Placental epithelial cell (primary cell): ENCODE results near the gene C4B. TPM values are rescaled to one million over a fixed set of nuclear protein-coding genes. Genes with fewer than 3 reads are reported as not detected.

Experiments used
- small RNA-seq: library from RNA; depleted of rRNA; stranded (forward); fragments of <200 nt; gene quantifications from one replicate; pipeline ENCODE3, GENCODE V24; 2012
- total RNA-seq: library from RNA; depleted of rRNA; stranded (reverse); fragments of >200 nt; gene quantifications from 2 replicates; pipeline ENCODE4 v1.2.3, GENCODE V29; 2012

The C4B gene
- 4.2 and 6.3 TPM in 2 replicates for total RNA-seq

DNA sequence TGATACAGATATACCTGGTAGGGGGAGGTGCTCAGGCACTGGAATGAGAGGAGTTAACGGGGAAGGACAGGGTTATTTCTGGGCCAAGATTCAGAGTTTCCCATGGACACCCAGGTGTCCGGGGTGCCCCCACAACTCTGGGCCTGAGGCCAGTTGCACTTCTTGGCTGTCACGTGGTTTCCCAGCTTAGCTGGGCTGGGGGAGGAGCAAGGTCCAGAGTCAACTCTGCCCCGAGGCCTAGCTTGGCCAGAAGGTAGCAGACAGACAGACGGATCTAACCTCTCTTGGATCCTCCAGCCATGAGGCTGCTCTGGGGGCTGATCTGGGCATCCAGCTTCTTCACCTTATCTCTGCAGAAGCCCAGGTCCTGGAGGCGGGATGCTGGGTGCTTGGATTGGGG lies at the start of gene C4B:
Gene C4B, plus strand, starts transcription at position 249 of the 400 bp plus-strand sequence. Its CDS starts 51 bp downstream, at position 300.

GRCh38 chr6:31971993-31972708 lies 42.4 kb upstream of the C4B start, which contains the start of gene DXO:
TSS of gene DXO (minus strand) at chr6:31972138. CDS start at chr6:31971675, 463 bp downstream.

DNA sequence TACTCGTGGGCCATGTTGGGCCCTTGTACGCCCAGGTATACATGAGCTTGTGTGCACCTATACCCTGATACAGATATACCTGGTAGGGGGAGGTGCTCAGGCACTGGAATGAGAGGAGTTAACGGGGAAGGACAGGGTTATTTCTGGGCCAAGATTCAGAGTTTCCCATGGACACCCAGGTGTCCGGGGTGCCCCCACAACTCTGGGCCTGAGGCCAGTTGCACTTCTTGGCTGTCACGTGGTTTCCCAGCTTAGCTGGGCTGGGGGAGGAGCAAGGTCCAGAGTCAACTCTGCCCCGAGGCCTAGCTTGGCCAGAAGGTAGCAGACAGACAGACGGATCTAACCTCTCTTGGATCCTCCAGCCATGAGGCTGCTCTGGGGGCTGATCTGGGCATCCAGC lies 32.9 kb upstream of the C4B start, which contains the start of gene C4A:
Gene C4A, plus strand, starts transcription at position 314 of the 400 bp plus-strand sequence. Its CDS starts 51 bp downstream, at position 365.

DNA sequence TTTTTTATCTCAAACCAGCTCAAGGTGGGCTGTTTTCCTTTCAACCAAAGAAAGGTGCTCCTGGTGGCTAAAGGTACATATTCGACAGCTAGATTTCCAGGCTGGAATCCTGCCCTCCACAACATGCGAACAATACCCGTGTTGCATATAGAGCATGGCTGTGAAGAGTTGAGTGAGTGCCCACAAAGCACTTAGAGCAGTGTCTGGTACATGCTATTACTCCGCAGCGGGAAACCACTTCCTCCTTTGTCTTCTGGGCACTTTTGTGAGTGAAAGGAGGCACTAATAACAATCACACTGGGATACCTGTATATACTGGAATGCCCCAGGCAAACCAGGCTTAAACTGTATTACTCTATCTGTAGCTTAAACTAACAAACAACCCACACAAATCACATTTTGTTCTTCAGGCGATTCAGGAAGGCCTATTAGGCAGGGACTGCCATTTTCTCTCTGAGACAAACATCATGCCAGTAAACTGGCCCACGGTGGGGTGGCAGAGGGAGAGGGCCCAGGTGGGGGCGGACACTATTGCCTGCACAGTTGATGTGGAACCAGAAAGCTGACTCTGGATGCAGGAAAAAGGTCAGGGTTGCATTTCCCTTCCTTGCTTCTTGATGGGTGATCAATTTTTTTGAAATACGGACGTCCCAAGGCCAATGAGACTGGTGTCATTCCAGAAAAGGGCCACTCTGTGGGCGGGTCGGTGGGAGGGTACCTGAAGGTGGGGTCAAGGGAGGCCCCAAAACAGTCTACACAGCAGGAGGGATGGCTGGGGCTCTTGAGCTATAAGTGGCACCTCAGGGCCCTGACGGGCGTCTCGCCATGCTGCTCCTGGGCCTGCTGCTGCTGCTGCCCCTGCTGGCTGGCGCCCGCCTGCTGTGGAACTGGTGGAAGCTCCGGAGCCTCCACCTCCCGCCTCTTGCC lies 23.3 kb downstream of the C4B start, which contains the start of gene CYP21A2:
Gene CYP21A2, plus strand, starts transcription at position 818 of the 927 bp plus-strand sequence. Its CDS starts 8 bp downstream, at position 826.

Small RNA genes within 50 kb of the gene (small RNA-seq; reads per million reads assigned to genes)
- not detected for gene RNA5SP206

Other genes with a start within 250 kb of the C4B start
- gene VWA7, start 237.5 kb upstream of the C4B start, total RNA-seq: 3.8 and 4.7 TPM in 2 replicates
- 30.2 and 90.0 TPM in 2 replicates for gene VARS1, start 219.0 kb upstream of the C4B start, total RNA-seq
- 20.4 and 36.8 TPM in 2 replicates for gene LSM2, start 207.8 kb upstream of the C4B start, total RNA-seq
- 0.11 and 1.6 TPM in 2 replicates for gene HSPA1L, start 199.5 kb upstream of the C4B start, total RNA-seq
- 65.7 and 80.9 TPM in 2 replicates for gene HSPA1A, start 199.3 kb upstream of the C4B start, total RNA-seq
- 46.0 and 136 TPM in 2 replicates for gene HSPA1B, start 187.1 kb upstream of the C4B start, total RNA-seq
- gene NEU1, start 152.0 kb upstream of the C4B start, total RNA-seq: 53.0 and 62.0 TPM in 2 replicates
- gene SLC44A4, start 135.8 kb upstream of the C4B start, total RNA-seq: 0.11 TPM in 1 of 2 replicates, not detected in the other
- 47.1 and 61.5 TPM in 2 replicates for gene EHMT2, start 117.1 kb upstream of the C4B start, total RNA-seq
- 2.9 and 4.7 TPM in 2 replicates for gene ZBTB12, start 112.7 kb upstream of the C4B start, total RNA-seq
- gene C2, start 87.1 kb upstream of the C4B start, total RNA-seq: 0.22 and 1.6 TPM in 2 replicates
- 0.39 TPM in 1 of 2 replicates, not detected in the other for gene CFB, start 68.7 kb upstream of the C4B start, total RNA-seq
- gene NELFE, start 55.8 kb upstream of the C4B start, total RNA-seq: 82.8 and 105 TPM in 2 replicates
- gene SKIC2, start 55.6 kb upstream of the C4B start, total RNA-seq: 63.2 and 74.0 TPM in 2 replicates
- 23.9 and 28.6 TPM in 2 replicates for gene DXO, start 42.7 kb upstream of the C4B start, total RNA-seq
- 2.2 and 6.3 TPM in 2 replicates for gene C4A, start 32.7 kb upstream of the C4B start, total RNA-seq
- 0.22 TPM in 1 of 2 replicates, not detected in the other for gene CYP21A2, start 23.6 kb downstream of the C4B start, total RNA-seq
- gene TNXB, start 94.5 kb downstream of the C4B start, total RNA-seq: 168 and 255 TPM in 2 replicates
- 26.0 and 36.9 TPM in 2 replicates for gene ATF6B, start 113.5 kb downstream of the C4B start, total RNA-seq
- 9.8 and 12.9 TPM in 2 replicates for gene FKBPL, start 115.5 kb downstream of the C4B start, total RNA-seq
- gene PRRT1, start 137.1 kb downstream of the C4B start, total RNA-seq: 0.11 and 0.79 TPM in 2 replicates
- gene PPT2, start 139.3 kb downstream of the C4B start, total RNA-seq: 59.3 and 66.9 TPM in 2 replicates
- gene EGFL8, start 149.8 kb downstream of the C4B start, total RNA-seq: 4.3 and 5.1 TPM in 2 replicates
- 34.9 and 59.9 TPM in 2 replicates for gene AGPAT1, start 161.3 kb downstream of the C4B start, total RNA-seq
- gene RNF5, start 163.6 kb downstream of the C4B start, total RNA-seq: 24.7 and 55.9 TPM in 2 replicates
- gene AGER, start 169.5 kb downstream of the C4B start, total RNA-seq: 5.7 and 5.9 TPM in 2 replicates
- gene PBX2, start 175.4 kb downstream of the C4B start, total RNA-seq: 59.1 and 89.9 TPM in 2 replicates
- 0.79 and 2.2 TPM in 2 replicates for gene GPSM3, start 177.8 kb downstream of the C4B start, total RNA-seq
- gene NOTCH4, start 209.3 kb downstream of the C4B start, total RNA-seq: 0.98 and 3.5 TPM in 2 replicates